HEK293 (cell line): ENCODE data around the gene NEK10.

ENCODE experiments used
- CTCF ChIA-PET: fragments of 350-600 bp; formaldehyde crosslinking; extraction: SDS; loops from one replicate; lab custom pipeline; 2021; ENCODE audit warnings: antibody characterized with exemption; lab: Yijun Ruan, JAX
- POLR2A ChIA-PET: fragments of 300-600 bp; formaldehyde crosslinking; extraction: SDS; loops from one replicate; lab custom pipeline; 2020; ENCODE audit warnings: antibody characterized with exemption, inconsistent platforms; lab: Yijun Ruan, JAX
- H3K27ac ChIP-seq: fragments of 200-500 bp; sonication (Bioruptor generic); 2 replicates; pipeline ENCODE4 v1.5.1; 2014; ENCODE audit warnings: low read depth, low read length, control low read depth, inconsistent platforms; ENCODE audit errors: extremely low read depth
- H3K36me3 ChIP-seq, 2 experiments: fragments of 200-500 bp in 1 of 2; sonication (Bioruptor generic) in 1 of 2; 1 replicate in 1 of 2; 2 replicates in 1 of 2; pipeline ENCODE4 v1.5.1; 2014 to 2017; ENCODE audit warnings: inconsistent platforms in 2 of 2, low read length in 2 of 2; ENCODE audit not compliant: control insufficient read depth in 2 of 2, insufficient read depth in 1 of 2
- H3K4me1 ChIP-seq: fragments of 200-500 bp; sonication (Bioruptor generic); 2 replicates; pipeline ENCODE4 v1.5.1; 2014; ENCODE audit warnings: mild to moderate bottlenecking, low read length, inconsistent platforms; ENCODE audit not compliant: control insufficient read depth, insufficient read depth
- H3K4me3 ChIP-seq: 2 replicates; pipeline ENCODE4 v1.5.1; 2011; ENCODE audit warnings: low read depth, mild to moderate bottlenecking, control low read depth, low read length, moderate library complexity
- H3K9me3 ChIP-seq: fragments of 200-500 bp; sonication (Bioruptor generic); 2 replicates; pipeline ENCODE4 v1.5.1; 2014; ENCODE audit warnings: low read depth, low read length, inconsistent platforms; ENCODE audit not compliant: control insufficient read depth, insufficient read depth
- ELK4 ChIP-seq: IDR thresholded peaks from 2 replicates; pipeline ENCODE4 v1.6.1; 2011; ENCODE audit warnings: mild to moderate bottlenecking, low read depth, low read length, borderline replicate concordance
- HOXD13 ChIP-seq: sonication (generic); formaldehyde crosslinking; IDR thresholded peaks from 2 replicates; pipeline ENCODE4 v1.8.0; 2022; ENCODE audit warnings: missing genetic modification reagents, borderline replicate concordance
- MYNN ChIP-seq: fragments of 450-650 bp; formaldehyde crosslinking; IDR thresholded peaks from 2 replicates; pipeline ENCODE4 v1.5.1; 2016; ENCODE audit warnings: missing biosample characterization, missing genetic modification characterization, borderline replicate concordance
- PRDM1 ChIP-seq: fragments of 450-650 bp; formaldehyde crosslinking; IDR thresholded peaks from 2 replicates; pipeline ENCODE4; 2016; ENCODE audit warnings: missing biosample characterization, missing genetic modification characterization
- TRIM28 ChIP-seq: IDR thresholded peaks from 2 replicates; pipeline ENCODE4 v1.6.1; 2011; ENCODE audit warnings: low read length, control low read depth, borderline replicate concordance
- ZEB2 ChIP-seq: fragments of 450-650 bp; formaldehyde crosslinking; IDR thresholded peaks from 2 replicates; pipeline ENCODE4 v1.5.1; 2016; ENCODE audit warnings: missing biosample characterization, missing genetic modification characterization
- ZNF112 ChIP-seq: fragments of 450-650 bp; formaldehyde crosslinking; IDR thresholded peaks from 2 replicates; pipeline ENCODE4 v1.5.0; 2017; ENCODE audit warnings: missing biosample characterization, missing genetic modification characterization
- ZNF146 ChIP-seq: fragments of 450-650 bp; formaldehyde crosslinking; IDR thresholded peaks from 2 replicates; pipeline ENCODE4 v1.5.1; 2016; ENCODE audit warnings: missing biosample characterization, missing genetic modification characterization
- ZNF184 ChIP-seq: fragments of 450-650 bp; IDR thresholded peaks from 2 replicates; pipeline ENCODE4 v1.5.1; 2018; ENCODE audit warnings: missing biosample characterization, mild to moderate bottlenecking, missing genetic modification characterization
- ZNF335 ChIP-seq: fragments of 450-650 bp; formaldehyde crosslinking; conservative IDR thresholded peaks from 2 replicates; pipeline ENCODE4 v1.5.1; 2016; ENCODE audit warnings: missing biosample characterization, missing genetic modification characterization
- ZNF37A ChIP-seq: fragments of 450-650 bp; IDR thresholded peaks from 2 replicates; pipeline ENCODE4 v1.5.1; 2018; ENCODE audit warnings: missing biosample characterization, missing genetic modification characterization
- ZNF416 ChIP-seq: fragments of 450-650 bp; formaldehyde crosslinking; IDR thresholded peaks from 2 replicates; pipeline ENCODE4 v1.5.1; 2016; ENCODE audit warnings: missing biosample characterization, missing genetic modification characterization
- ZNF426 ChIP-seq: fragments of 450-650 bp; formaldehyde crosslinking; IDR thresholded peaks from 2 replicates; pipeline ENCODE4 v1.5.1; 2017; ENCODE audit warnings: missing biosample characterization, missing genetic modification characterization, mild to moderate bottlenecking, inconsistent platforms, moderate library complexity
- ZNF501 ChIP-seq: fragments of 450-650 bp; formaldehyde crosslinking; IDR thresholded peaks from 2 replicates; pipeline ENCODE4 v1.5.1; 2016; ENCODE audit warnings: missing biosample characterization, missing genetic modification characterization
- ZNF518A ChIP-seq: fragments of 450-650 bp; formaldehyde crosslinking; conservative IDR thresholded peaks from 2 replicates; pipeline ENCODE4 v1.5.1; 2016; ENCODE audit warnings: low read depth, missing biosample characterization, missing genetic modification characterization
- ZNF530 ChIP-seq: fragments of 450-650 bp; formaldehyde crosslinking; IDR thresholded peaks from 2 replicates; pipeline ENCODE4 v1.5.1; 2016; ENCODE audit warnings: low read depth, missing biosample characterization, missing genetic modification characterization
- ZNF555 ChIP-seq: fragments of 450-650 bp; formaldehyde crosslinking; conservative IDR thresholded peaks from 2 replicates; pipeline ENCODE4 v1.5.1; 2017; ENCODE audit warnings: missing biosample characterization, mild to moderate bottlenecking, missing genetic modification characterization, inconsistent platforms
- ZNF626 ChIP-seq: fragments of 450-650 bp; sonication (Bioruptor Pico); formaldehyde crosslinking; IDR thresholded peaks from 2 replicates; pipeline ENCODE4 v1.5.1; 2018; ENCODE audit warnings: missing biosample characterization, missing genetic modification characterization, inconsistent platforms
- ZNF660 ChIP-seq: fragments of 450-650 bp; IDR thresholded peaks from 2 replicates; pipeline ENCODE4 v1.5.1; 2018; ENCODE audit warnings: missing biosample characterization, mild to moderate bottlenecking, missing genetic modification characterization
- ZNF677 ChIP-seq: fragments of 450-650 bp; IDR thresholded peaks from 2 replicates; pipeline ENCODE4 v1.5.0; 2018; ENCODE audit warnings: missing biosample characterization, mild to moderate bottlenecking, missing genetic modification characterization, moderate library complexity
- ZNF701 ChIP-seq: fragments of 450-650 bp; formaldehyde crosslinking; IDR thresholded peaks from 2 replicates; pipeline ENCODE4 v1.5.1; 2016; ENCODE audit warnings: missing biosample characterization, missing genetic modification characterization
- ZNF830 ChIP-seq: fragments of 450-650 bp; IDR thresholded peaks from 2 replicates; pipeline ENCODE4 v1.5.0; 2018; ENCODE audit warnings: missing biosample characterization, missing genetic modification characterization, low read depth, mild to moderate bottlenecking, moderate library complexity
- ZSCAN18 ChIP-seq: fragments of 450-650 bp; formaldehyde crosslinking; IDR thresholded peaks from 2 replicates; pipeline ENCODE4 v1.5.1; 2016; ENCODE audit warnings: missing biosample characterization, missing genetic modification characterization
- ZSCAN30 ChIP-seq: fragments of 450-650 bp; IDR thresholded peaks from 2 replicates; pipeline ENCODE4 v1.5.1; 2018; ENCODE audit warnings: missing biosample characterization, mild to moderate bottlenecking, missing genetic modification characterization, moderate library complexity

NEK10 gene

GRCh38 chr3:27335571-27335970 lies 33.6 kb downstream of the NEK10 start:
- H3K4me3 ChIP-seq = no peak overlapping the region
- TF ChIP-seq ZEB2 (tag by site-specific recombination) = no peak
- TF ChIP-seq ZSCAN30 (tag by site-specific recombination) = no peak
- no peak for TF ChIP-seq ZNF701 (tag by site-specific recombination)
- no peak for TF ChIP-seq ZNF37A (tag by site-specific recombination)
- no peak for TF ChIP-seq HOXD13 (CRISPR knock-in tag)
- no peak for TF ChIP-seq ZNF335 (tag by site-specific recombination)
- TF ChIP-seq ZNF660 = no peak
- no peak for TF ChIP-seq MYNN
- no peak for TF ChIP-seq ZSCAN18 (tag by site-specific recombination)
- no peak for TF ChIP-seq ZNF626 (tag by site-specific recombination)
- no peak for TF ChIP-seq ZNF830 (tag by site-specific recombination)
- TF ChIP-seq ZNF677 (tag by site-specific recombination) = no peak
- no peak for TF ChIP-seq ZNF112 (tag by site-specific recombination)
- no peak for TF ChIP-seq ZNF184 (tag by site-specific recombination)
- TF ChIP-seq ZNF426 = no peak
- no peak for TF ChIP-seq TRIM28
- TF ChIP-seq ZNF518A (tag by site-specific recombination) = no peak
- TF ChIP-seq ZNF555 (tag by site-specific recombination) = no peak
- TF ChIP-seq ELK4 = no peak
- TF ChIP-seq PRDM1 (tag by site-specific recombination) = no peak
- H3K9me3 ChIP-seq = no peaks in the 10 kb centered on the region
- H3K27ac ChIP-seq = no peak overlapping the region
- ChIA-PET CTCF (no interaction called here), POLR2A (no interaction called here)
- H3K36me3 ChIP-seq = no peaks in the 10 kb centered on the region
- H3K4me1 ChIP-seq = no peaks in the 10 kb centered on the region

- Histone ChIP-seq H3K27ac (no peak overlapping the region), H3K36me3 (no peaks in the 10 kb centered on the region), H3K4me1 (no peaks in the 10 kb centered on the region), H3K9me3 (no peaks in the 10 kb centered on the region), H3K4me3 (no peak overlapping the region)
- TF ChIP-seq MYNN = no peak
- TF ChIP-seq ZNF530 (tag by site-specific recombination) = no peak
- TF ChIP-seq ZNF501 (tag by site-specific recombination) = no peak
- no peak for TF ChIP-seq ZNF146 (tag by site-specific recombination)
- TF ChIP-seq ZNF416 (tag by site-specific recombination) = no peak
- no peak for TF ChIP-seq ZNF335 (tag by site-specific recombination)
- CTCF ChIA-PET = no interaction called here
- POLR2A ChIA-PET = no interaction called here
Measured at GRCh38 chr3:27333843-27334242, 35.3 kb downstream of the NEK10 start.
